ENCODE data around the gene CNTFR.

Gene CNTFR

DNA sequence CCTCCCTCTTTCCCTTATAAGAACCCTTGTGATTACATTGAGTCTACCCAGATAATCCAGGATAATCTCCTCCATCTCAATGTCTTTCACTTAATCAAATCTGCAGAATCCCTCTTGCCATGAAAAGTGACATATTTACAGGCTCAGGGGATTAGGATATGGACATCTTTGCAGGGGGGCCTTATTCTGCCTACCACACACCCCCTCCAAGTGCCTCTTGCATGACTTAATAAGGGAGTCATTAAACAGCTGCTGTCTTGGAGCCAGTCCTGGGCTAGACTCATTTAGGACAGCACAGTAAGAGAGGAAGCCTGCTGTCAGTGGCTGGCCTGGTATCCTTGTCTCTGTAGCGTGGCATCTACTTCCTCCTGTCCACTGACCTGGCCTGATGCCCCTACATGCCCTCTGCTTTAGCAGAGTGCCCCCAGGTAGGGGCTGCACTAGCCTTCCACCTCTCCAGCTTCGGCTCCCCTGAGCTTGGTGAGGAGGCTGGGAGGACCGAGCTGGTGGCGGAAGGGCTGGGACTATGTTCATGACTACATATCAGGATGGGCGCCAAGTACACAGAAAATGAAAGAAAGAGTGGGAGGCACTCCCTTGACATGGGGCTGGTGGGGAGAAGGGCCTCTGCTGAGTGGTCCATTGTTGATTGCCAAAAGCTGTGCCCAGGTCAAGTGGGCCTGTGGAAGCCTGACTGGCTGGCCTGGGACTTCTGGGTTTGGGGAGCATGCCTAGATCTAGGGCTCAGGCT lies 84.0 kb downstream of the CNTFR start:
- ChIA-PET POLR2A (no interaction called here), CTCF (interaction anchor here (1.0 to 1.6 kb wide), 3 partner anchors 9 to 727 kb away, joined by 3 to 5 read pairs (median 3); no protein-coding TSS in a partner anchor)
- TF ChIP-seq, protein P1, sequence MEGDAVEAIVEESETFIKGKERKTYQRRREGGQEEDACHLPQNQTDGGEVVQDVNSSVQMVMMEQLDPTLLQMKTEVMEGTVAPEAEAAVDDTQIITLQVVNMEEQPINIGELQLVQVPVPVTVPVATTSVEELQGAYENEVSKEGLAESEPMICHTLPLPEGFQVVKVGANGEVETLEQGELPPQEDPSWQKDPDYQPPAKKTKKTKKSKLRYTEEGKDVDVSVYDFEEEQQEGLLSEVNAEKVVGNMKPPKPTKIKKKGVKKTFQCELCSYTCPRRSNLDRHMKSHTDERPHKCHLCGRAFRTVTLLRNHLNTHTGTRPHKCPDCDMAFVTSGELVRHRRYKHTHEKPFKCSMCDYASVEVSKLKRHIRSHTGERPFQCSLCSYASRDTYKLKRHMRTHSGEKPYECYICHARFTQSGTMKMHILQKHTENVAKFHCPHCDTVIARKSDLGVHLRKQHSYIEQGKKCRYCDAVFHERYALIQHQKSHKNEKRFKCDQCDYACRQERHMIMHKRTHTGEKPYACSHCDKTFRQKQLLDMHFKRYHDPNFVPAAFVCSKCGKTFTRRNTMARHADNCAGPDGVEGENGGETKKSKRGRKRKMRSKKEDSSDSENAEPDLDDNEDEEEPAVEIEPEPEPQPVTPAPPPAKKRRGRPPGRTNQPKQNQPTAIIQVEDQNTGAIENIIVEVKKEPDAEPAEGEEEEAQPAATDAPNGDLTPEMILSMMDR (IDR thresholded peaks at IDR 0.05; ENCODE audit: control extremely low read depth, extremely low read depth, low read depth, missing control alignments) = no peak
- DNase-seq (ENCODE audit: extremely low spot score) = no peak

DNA sequence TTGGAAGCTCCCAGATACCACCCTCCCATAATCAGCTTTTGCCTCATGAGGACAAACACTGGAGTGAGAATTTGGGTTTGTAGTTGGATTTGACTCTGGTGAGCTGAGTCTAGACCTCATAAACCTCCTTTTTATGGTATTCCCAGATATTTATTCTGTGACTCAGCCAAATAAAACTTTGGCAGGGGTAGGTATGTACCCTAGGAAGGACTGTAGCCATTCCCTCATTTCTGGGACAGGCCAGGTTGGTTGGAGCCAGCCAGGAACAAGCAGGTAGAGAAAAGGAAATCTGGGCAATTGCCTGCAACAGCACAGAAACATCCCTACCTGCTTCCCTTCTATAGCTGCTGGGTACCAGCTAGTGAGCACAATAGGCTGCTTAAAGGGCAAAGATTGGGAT lies 86.1 kb downstream of the CNTFR start:
- ChIA-PET CTCF (interaction anchor here (1.0 to 8.9 kb wide), 7 partner anchors 11 to 99 kb away, joined by 3 to 77 read pairs (median 30); no protein-coding TSS in a partner anchor), POLR2A (no interaction called here)
- TF ChIP-seq, protein P1 (IDR thresholded peaks at IDR 0.05; ENCODE audit: control extremely low read depth, extremely low read depth, low read depth, missing control alignments) = no peak
- no peak for DNase-seq (ENCODE audit: extremely low spot score)

DNA sequence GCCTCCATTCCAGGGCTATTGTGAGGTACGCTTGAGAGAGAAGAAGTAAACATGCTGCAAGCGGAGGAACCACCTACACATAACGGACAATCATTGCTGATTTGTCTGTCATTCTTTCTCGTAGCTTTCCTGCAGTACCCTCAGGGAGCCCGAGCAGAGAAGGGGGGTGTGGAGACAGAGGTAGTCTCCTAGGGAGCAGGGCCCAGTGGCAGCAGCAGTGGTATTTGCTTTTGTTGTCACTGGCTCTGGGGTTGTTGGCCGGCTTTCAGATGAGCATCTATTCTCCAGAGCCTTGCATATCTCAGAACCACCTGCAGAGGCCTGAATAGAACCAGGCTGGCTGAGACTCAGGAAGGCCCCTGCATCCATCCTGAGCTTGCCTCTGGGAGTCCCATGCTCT lies 86.6 kb downstream of the CNTFR start:
- POLR2A ChIA-PET = interaction anchor here (0.6 kb wide), 1 partner anchor 105 kb away, joined by 3 read pairs; no protein-coding TSS in a partner anchor
- TF ChIP-seq, protein P1 (IDR thresholded peaks at IDR 0.05; ENCODE audit: control extremely low read depth, extremely low read depth, low read depth, missing control alignments) = no peak
- CTCF ChIA-PET = interaction anchor here (1.0 to 8.9 kb wide), 7 partner anchors 10 to 99 kb away, joined by 3 to 77 read pairs (median 30); no protein-coding TSS in a partner anchor
- no peak for DNase-seq (ENCODE audit: extremely low spot score)

DNA sequence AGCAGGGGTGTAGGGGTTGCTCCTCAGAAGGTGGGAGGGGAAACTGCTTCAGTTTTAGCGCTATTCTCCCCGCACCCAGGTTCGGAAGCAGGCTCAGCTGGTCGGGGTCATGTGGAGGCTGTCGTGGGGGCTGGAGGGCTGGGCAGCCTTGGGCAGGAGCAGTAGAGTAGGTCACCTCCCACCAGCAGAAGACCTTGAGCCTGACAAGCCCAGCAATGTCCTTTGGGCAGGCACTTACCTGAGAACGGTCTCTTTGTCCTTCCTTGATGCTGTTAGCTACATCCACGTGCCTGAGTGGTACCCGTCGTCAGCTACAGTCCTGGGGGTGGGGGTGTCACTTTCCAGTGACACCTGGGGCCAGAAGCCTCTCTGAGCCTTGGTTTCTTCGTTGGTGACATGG lies 87.1 kb downstream of the CNTFR start:
- ChIA-PET CTCF (interaction anchor here (1.1 to 8.9 kb wide), 9 partner anchors 9 to 98 kb away, joined by 3 to 77 read pairs (median 15); partner anchors contain the start of genes DNAI1 and FAM219A), POLR2A (interaction anchor here (0.6 kb wide), 1 partner anchor 106 kb away, joined by 3 read pairs; no protein-coding TSS in a partner anchor)
- no peak for DNase-seq (ENCODE audit: extremely low spot score)
- TF ChIP-seq, protein P1 (IDR thresholded peaks at IDR 0.05; ENCODE audit: control extremely low read depth, extremely low read depth, low read depth, missing control alignments) = no peak

DNA sequence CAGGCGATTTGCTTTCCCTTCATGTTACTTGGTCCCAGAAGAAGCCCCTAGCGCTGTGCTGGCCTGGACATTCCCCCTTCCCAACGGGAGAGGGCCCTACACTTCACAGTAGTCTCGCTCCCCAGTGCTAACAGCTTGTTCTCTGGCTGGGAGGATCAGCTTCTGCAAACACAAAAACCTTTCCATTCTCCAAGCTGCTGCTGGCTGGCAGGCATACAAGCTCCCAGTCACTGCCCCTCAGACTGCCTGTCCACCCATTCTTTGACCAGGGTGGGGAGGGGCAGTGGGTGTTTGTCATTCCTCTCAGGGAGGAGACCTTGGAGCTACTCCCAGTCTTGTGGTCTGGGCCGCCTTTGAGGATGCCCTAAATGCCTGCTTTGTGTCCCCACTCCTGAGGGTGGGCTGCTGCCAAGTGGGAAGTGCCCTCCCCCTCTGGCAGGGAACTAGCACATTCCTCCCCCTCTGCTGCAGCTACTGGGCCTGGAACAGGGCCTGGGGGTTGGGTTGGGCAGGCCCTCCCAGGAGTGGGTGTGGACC lies 87.6 kb downstream of the CNTFR start:
- ChIA-PET POLR2A (no interaction called here), CTCF (interaction anchor here (0.7 to 8.9 kb wide), 17 partner anchors 9 to 168 kb away, joined by 3 to 77 read pairs (median 6); partner anchors contain the start of genes DNAI1 and FAM219A)
- DNase-seq (ENCODE audit: extremely low spot score) = no peak
- TF ChIP-seq, protein P1 (IDR thresholded peaks at IDR 0.05; ENCODE audit: control extremely low read depth, extremely low read depth, low read depth, missing control alignments) = no peak
